NCI-H510A treated with DMSO at 0.1 percent for 48 hours (cell line): ENCODE data around the gene ASMTL.
"Not testable (repeated sequence)": the region's sequence is repeated elsewhere in the genome, so short reads cannot be mapped to it uniquely, and the experiment has no call there.

ENCODE experiments used
- DNase-seq: peaks from one replicate; lab custom pipeline; 2025; lab: John Stamatoyannopoulos, UW

Gene ASMTL

DNA sequence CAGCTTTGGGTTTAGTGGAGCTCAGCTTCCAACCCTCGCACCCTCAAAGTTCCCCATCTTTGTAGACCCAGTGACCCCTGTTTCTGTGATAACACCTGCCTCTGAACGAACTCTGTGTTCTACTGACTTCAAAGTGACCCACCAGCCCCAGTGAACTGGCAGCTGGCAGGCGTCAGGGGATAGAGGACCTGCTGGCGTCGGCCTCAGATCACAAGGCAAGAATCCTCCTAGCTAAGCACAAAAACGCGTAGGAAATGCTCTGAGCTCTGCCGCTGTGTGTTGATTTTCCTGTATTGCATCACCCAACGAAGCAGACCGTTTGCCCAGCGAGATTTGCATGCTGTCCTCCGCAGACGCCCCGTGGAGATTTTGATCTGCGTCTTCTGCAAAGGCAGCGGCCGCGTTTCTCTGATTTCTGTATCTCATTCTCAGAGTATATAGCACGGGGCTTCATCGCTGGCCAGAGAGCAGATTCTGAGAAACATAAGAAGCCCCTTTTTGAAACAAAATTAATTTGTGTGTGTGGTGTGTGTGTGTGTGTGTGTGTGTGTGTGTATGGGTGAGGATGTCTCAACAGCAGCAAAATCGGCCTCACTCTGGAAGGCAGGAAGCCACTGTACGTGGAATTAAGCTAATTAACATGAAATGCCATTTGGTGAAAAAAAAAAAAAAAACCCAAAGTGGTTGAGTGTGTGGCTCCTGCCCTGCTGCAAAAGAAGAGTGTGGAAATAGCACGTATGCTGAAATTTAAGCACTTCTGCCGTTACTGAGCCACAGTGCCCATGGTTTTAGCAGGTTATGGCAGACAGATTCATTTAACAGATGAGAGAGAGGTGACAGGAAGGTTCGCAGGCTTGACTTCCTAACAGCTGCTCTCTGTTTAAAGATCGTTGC lies 29.2 kb upstream of the ASMTL start:
- no peak for DNase-seq

DNA sequence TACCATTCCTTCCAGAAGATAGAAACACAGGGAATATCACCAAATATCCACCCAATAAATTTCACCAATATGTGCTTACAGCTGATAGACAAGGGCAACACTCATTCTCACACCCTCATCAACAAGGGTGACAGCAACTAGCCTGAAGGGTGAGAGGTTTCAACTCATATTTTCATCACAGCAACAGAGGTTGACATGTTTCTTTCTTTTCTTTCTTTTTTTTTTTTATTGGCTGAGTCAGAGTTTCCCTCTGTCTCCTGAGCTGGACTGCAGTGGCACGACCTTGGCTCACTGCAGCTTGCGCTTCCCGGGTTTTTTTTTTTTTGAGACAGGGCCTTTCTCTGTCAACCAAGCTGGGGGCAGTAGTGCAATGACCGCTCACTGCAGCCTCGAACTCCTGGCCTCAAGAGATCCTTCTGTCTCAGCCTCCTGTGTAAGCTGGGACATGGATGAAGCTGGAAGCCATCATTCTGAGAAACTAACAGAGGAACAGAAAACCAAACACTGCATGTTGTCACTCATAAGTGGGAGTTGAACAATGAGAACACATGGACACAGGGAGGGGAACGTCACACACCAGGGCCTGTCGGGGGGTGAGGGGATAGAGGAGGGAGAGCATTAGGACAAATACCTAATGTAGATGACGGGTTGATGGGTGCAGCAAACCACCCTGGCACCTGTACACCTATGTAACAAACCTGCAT lies 27.5 kb upstream of the ASMTL start:
- no peak for DNase-seq

DNA sequence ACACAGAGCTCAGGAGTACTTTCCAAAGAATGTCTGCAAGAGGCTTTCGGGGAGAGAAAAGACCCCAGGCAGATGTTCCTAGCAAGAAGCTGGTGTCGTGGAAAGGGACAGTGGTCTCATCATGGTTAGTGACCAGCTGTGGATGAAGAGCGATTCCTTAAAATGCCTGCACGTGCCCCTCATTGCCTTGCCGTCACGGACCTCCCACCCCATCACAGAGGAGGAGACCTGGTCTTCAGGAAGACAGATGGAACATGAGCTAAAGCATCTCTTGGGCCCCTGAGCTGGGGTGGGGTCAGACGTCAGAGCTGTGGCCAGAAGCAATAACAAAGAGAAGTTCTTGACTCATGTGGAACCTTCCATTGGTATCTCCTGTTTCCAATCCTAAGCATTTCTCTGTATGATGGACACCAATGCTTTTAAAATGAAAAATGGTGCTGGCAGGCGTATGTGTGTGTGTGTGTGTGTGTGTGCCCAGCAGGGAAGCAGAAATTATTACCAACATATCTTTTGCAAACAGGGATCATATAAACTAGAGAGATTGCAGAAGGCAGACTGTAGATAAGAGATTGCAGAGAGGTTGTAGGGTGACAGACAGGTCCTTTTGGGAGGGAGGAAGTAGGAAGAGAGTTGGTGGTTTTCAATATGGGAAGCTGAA lies 25.2 kb upstream of the ASMTL start:
- DNase-seq: no peak

DNA sequence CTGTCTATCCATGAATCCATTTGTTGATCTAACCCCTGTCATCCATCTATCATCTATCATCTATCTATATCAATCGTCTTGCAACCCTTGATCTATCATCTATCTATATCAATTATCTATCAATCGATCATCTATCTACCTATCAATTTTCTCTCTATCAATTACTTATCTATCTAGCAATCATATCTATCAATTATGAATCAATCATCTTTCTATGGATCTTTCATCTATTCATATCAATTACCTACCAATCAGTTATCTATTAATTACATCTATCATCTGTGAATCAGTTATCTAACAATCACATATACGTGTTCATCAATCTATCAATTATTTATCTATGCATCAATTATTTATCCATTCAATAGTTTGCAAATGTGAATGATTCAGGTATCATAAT lies 24.5 kb upstream of the ASMTL start:
- no peak for DNase-seq

DNA sequence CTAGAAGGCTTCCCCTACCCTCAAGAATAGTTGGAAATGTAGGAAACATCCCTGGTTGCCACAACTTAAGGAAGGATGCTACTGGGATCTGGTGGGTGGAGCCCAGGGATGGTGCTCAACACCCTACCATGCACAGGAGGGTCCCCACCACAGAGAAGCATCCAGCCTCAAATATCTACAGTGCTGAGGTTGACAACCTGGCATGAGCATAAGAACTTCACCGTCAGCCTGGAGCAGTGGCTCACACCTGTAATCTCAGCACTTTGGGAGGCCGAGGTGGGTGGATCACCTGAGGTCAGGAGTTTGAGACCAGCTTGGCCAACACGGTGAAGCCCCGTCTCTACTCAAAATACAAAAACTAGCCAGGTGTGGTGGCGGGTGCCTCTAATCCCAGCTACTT lies 24.0 kb upstream of the ASMTL start:
- no peak for DNase-seq

DNA sequence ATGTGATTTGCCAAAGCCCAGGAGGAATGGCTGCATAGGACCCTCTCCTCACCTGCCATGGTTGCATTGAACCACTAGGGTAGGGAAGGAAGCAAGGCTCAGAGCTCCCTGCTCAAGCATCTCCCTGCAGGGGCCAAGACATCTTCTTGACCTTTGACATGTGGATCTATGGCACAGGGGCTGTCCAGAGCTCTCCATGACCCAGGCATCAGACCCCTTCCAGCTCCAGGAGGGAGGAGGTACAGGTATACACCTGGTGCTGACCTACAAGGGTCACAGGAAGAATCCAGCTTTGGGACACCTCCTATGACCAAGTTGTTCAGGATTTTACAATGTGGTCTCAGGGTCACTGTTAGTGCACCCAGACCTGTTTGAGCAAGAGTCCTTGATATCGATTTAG lies 23.2 kb upstream of the ASMTL start:
- DNase-seq: no peak

DNA sequence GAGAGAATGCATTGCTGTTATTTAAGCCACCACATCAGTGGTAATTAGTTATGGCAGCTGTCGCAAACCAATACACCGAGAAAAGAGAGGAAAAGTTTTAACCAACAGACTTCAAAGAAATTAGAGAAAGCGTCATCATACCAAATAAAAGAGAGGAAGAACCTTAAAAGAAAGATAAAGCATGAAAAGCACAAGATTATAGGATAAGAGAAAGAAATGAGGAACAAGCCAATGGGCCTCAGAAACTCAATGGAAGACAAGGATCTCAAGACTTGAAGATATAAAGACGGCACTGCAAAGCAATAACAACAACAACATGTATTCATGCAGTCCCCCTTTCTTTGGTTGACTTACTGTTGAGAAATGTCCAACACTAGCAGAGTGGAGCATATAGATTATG lies 22.8 kb upstream of the ASMTL start:
- DNase-seq: no peak

DNA sequence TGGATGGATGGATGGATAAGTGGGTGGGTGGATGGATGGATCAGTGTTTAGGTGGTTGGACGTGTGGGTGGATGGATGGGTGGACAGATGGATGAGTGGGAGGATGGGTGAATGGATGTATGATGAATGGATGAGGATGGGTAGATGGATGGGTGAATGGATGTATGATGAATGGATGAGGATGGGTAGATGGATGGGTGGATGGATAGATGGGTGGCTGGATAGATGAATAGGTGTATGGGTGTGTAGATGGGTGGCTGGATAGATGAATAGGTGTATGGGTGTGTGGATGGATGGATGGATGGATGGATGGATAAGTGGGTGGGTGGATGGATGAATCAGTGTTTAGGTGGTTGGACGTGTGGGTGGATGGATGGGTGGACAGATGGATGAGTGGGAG lies 21.9 kb upstream of the ASMTL start:
- not testable (repeated sequence) for DNase-seq

DNA sequence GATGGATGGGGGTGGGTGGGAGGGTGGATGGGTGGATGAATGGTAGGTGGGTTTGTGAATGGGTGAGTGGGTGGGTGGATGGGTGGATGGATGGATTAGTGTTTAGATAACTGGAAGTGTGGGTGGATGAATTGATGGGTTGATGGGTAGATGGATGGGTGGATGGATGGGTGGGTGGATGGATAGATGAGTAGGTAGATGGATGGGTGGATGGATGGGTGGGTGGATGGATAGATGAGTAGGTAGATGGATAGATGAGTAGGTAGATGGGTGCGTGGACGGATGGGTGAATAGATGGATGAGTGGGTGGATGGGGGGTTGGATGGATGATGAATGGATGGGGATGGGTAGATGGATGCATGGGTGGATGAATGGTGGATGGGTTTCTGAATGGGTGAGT lies 20.3 kb upstream of the ASMTL start:
- DNase-seq: no peak

DNA sequence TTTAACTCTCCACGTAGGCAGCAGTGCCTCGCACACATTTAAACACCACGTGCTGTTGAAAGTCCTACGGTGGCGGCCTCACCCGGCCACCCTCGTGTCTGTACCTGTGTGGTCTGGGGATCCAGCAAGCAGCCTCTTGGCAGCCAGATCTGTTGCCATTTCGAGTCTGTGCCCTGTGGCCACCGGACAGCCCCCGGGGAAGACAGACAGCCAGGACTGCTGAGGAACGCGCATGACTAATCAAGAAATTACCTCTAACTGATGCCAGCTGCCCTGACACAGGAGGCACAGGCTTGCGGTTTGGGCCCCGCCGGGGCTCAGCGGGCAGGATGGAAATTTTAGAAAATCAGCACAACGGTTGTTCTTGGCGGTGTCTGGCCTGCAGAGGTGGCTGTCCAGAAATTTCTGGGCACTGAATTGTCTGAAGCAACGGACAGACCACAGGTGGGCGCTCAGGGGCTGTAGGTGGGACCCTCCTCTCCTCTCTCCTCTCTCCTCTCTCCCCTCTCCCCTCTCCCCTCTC lies 15.6 kb upstream of the ASMTL start:
- DNase-seq: no peak

DNA sequence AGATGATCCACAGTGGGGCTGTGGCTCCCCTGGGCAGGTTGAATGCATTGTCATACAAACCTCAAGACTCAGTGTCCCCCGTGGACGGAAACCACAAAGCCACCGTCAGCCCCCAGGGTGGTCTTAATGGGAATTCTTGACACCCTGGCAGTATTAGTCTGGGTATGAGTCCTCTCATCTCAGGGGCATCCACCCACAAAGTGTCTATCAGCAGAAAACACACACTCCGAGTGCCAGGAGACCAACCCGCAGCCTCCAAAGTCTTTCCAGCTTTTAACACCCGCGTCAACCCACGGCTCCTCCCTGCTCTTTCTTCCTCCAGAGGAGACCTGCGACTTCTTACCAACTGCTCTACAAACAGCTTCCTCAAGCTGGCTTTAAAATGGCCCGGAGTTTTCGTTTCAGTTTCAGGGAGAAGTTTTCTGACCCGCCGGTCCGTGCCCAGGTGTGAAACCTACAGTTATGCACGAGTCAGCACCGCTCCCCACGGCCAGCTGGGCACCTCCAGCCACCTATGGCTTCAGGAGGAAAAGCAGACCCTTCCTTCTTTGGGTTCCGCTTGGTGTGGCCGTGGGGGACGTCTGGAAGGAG lies 14.4 kb upstream of the ASMTL start:
- no peak for DNase-seq

DNA sequence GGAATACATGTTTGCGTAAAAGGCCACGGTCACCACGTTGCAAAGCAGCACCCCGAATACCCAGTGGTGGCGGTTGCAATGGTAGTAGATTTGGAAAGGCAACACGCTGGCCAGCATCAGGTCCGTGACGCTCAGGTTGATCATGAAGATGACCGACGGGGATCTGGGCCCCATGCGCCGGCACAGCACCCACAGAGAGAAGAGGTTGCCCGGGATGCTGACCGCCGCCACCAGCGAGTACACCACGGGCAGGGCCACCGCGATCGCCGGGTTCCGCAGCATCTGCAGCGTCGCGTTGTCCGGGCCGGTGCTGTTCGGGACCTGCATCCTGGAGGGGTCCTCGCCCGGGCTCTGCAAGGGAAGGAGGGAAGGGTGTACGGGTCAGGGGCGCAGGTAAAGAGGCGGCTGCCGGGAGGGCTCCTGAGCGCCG lies 13.5 kb upstream of the ASMTL start:
- no peak for DNase-seq

DNA sequence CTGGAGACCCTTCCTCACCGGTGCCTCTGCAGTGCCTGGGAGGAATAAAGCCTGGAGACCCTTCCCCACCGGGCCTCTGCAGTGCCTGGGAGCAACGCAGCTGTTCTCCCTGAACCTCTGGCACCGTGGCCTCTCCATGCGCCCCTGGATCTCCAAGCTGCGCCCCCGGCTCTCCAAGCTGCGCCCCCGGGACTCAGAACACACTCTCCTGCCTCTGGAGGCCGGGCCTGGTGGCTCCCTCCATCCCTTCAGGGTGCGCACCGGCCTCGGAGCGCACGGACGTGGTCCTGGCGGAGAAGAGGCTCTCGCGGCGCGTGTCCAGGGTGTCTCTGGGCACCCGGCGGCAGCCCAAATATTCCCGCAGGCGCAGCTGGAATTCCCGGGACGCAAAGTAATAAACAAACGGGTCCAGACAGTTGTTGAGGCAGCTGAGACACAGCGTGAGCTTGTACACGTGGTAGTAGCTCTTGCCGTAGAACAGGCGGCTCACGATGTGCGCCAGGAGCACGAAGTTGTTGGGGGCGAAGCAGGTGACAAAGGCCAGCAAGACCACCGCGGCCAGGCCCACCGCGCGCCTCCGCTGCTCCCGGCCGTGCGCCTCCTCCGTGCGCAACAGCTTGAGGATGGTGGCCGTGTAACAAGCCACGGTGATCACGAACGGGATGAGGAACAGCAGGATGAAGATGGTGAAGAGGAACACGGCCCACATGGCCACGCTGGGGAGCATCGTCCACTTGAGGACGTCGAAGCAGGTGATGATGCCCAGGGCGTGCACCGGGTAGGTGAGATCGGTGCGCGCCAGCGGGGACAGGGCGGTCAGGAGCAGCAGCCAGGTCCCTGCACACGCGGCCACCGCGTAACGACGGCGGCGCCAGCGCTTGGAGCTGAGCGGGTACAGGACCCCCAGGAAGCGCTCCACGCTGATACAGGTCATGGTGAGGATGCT lies 12.8 kb upstream of the ASMTL start:
- DNase-seq: no peak

DNA sequence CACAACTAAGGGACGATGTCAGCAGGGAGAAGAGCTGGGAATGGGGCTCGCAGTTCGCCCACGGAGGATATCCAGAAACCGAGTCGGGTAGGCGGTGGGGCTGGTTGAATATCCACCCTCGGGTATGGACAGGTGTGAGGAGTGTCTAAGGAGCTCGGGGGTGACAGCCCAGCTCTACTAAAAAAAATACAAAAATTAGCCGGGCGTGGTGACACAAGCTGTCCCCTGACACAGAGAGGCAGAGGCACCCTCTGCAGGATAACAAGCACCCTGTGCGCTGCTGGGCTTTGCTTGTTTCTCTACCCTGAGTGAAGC lies 12.2 kb upstream of the ASMTL start:
- DNase-seq: no peak

DNA sequence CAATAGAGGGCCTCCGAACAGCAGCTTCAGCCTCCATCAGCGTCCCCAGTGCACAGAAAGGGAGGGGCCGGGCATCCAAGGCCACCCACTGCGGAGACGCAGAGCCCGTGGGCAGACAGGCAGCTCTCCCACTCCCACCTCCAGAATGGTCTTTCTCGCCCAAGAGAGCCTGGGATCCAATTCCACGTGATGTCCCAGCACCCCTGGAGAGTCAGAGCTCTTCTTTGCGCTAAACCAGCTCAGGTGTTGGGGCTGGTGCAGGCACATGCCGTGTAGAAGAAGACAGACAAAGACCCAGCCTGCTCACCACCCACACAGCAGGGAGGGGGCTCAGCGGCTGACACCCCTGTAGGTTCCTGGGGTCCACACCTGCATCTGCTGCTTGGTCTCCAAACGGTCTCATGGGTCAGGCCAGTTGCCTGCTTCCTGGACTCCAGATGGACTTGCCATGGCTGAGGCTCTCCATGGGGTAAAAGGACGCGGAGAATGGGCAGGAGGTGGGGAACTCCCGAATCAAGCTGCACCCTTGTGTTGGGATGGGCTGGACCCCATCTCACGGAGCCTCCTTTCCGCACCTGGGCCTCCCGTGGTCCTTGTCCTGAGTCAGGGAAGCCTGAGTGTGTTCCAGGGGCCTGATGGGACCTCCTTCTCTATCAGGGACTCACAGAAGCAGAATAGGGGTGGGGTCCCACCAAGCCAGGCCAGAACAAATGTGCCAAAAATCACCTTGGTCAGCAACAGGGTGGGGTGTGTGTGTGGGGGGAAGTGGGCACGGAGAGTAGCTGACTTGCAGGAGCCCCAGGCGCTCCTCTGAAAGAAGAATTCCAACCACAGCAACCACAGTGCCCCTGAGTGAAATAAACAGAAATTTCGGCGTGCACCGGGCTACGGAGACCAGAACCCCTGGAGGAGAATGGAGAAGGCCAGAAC lies 11.6 kb upstream of the ASMTL start:
- no peak for DNase-seq

DNA sequence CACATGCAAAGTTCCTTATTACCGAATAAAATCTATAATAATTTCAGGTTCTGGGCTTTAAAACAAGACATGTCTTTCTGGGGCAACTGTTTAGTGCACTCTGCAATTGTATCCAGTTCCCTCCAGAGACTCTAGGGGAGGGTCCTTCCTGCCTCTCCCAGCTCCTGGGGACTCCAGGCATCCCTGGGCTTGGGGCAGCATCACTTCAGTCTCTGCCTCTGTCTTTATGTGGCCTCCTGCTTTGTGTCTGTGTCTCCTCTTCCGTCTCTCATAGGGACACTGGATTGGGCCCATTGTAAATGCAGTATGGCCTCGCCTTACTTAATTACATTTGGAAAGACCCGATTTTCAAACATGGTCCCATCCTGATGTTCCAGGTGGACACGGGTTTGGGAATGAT lies 10.9 kb upstream of the ASMTL start:
- no peak for DNase-seq

DNA sequence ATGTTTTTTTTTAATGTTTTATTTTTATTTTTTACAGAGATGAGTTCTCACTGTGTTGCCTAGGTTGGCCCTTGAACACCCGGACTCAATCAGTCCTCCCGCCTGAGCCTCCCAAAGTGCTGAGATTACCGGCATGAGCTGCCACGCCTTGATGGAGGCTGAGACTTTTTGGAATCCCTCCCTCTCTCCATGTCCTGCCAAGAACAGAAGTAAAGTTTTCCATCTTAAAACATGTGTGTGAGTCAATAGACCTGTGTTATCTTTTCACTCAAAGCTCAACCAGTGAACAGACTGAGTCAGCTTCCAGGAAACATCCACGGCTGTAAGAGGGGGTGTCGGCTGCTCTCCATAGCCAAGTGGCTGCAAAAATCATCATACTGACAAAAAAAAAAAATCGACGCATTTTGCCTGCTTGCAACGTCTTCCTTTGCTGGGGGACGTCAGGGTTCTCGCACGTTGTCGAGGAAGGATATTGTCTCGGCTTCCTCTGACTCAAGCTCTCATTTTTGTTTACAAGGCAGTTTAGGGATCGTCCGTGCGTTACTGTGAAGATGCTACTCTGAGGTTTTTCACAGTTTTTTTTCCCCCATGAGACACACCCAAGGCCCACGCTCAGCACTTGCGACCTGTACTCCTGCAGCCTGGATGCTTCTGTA lies 10.0 kb upstream of the ASMTL start:
- DNase-seq: no peak

DNA sequence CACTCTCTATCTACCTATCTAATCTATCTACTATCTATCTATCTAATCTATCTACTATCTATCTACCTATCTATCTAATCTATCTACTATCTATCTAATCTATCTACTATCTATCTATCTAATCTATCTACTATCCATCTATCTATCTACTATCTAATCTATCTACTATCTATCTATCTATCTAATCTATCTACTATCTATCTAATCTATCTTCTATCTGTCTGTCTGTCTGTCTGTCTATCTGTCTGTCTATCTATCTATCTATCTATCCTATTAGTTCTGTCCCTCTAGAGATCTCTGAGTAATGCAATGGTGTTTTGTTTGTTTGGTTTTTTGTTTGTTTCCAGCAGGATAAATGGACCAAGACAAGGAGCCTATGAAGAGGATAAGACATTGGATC lies 9.4 kb upstream of the ASMTL start:
- DNase-seq: no peak

DNA sequence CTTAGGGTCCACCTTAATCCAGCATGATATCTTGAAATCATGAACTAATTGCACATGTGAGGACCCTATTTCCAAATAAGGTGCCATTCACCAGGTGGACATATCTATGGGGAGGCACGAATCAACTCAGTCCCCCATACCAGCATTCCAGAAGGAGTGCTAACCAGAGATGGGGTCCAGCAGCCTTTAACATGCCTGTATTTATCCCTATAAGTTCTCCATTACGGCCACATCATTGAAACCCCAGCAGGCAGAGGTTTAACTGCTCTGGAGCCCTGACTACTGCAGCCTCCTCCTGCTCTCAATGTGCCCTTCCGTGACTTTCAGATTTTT lies 3.2 kb upstream of the ASMTL start:
- no peak for DNase-seq
